ENCODE data around the gene RPL7L1.

The RPL7L1 gene

GRCh38 chr6:42928986-42929820, 49.8 kb downstream of the RPL7L1 start, which contains the start of gene CNPY3:
CNPY3 (plus strand) TSS chr6:42929480; CDS start chr6:42929571, 91 bp downstream.
- peak; percentile 87 for DNase-seq (ENCODE audit: extremely low read depth in 1 of 2, low read depth in 1 of 2)

DNA sequence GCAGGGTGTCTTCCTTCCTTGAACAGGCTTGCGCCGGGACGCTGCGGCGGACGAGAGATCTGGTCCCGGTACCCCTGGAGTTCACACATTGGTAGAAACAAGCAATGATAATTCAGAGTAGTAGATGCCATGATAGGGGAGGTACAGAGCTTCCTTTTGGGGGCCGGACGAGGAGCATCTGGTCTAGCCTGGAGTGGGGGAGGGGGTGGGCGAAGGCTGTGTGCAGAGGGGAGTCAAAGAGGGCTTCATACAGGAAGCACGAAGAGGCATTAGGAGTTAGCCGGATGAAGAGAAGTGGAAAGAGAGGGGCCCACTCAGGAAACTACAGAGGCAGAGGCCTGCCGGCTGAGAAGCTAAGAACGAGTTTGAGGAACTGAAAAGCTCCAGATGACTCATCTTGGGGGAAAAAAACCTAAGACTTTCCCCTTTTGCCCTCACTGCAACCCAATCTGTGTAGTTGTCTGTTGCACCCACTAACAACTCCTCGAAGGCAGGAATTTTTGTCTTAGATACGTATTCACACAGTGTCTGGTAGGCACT, 50.5 kb downstream of the RPL7L1 start:
- DNase-seq (ENCODE audit: extremely low read depth in 1 of 2, low read depth in 1 of 2): peak; percentile 7 to 12

- DNase-seq (ENCODE audit: extremely low read depth in 1 of 2, low read depth in 1 of 2): no peak
Observed at GRCh38 chr6:42932412-42932811, 53.0 kb downstream of the RPL7L1 start.

GRCh38 chr6:42933205-42933604, 53.8 kb downstream of the RPL7L1 start:
- DNase-seq (ENCODE audit: extremely low read depth in 1 of 2, low read depth in 1 of 2): no peak

- DNase-seq (ENCODE audit: extremely low read depth in 1 of 2, low read depth in 1 of 2): no peak
Observed at GRCh38 chr6:42935322-42935721, 55.9 kb downstream of the RPL7L1 start.

DNA sequence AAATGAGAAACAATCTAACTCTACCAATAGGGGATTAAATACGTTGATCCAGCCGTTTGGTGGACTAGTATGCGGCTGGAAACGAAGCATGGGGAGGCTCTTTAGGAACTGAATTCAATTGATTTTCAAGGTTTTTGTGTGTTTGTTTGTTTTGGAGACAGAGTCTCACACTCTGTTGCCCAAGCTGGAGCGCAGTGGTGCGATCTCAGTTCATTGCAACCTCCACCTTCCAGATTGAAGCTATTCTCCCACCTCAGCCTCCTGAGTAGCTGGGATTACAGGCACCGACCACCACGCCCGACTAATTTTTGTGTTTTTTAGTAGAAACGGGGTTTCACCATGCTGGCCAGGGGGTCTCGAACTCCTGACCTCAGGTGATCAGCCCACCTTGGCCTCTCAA, 57.0 kb downstream of the RPL7L1 start:
- DNase-seq (ENCODE audit: extremely low read depth in 1 of 2, low read depth in 1 of 2): no peak

DNA sequence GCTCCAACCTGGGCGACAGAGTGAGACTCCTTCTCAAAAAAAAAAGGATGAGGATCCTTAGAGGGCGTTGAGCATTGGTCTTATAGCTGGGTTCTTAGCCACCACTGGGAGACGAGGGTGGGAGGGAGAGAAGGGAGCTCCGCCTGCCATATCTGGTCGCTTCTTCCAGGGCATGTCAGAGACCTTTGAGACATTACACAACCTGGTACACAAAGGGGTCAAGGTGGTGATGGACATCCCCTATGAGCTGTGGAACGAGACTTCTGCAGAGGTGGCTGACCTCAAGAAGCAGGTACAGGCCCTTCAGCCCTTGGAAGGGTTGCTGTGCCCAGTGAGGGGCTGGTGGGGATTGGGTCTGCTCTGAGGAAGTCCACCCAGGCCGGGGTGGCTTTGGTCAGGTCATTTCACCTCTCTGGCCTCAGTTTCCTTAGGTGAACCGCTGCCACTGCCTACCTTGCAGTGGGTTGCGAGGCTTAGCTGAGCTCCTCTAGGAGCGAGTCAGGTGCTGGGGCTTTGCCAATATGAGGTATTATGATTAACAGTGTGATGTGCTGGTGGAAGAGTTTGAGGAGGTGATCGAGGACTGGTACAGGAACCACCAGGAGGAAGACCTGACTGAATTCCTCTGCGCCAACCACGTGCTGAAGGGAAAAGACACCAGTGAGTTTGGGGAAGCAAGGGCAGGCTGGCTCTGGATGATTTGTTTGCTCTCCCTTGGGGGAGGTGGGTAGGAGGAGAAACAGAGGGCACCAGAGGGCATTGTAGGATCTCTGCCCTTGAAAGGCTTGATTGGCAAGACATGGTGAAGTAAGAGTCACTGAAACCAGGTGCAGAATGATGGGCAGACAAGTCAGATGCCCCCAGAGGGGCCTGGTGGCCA, 58.4 kb downstream of the RPL7L1 start:
- DNase-seq (ENCODE audit: extremely low read depth in 1 of 2, low read depth in 1 of 2): no peak

DNA sequence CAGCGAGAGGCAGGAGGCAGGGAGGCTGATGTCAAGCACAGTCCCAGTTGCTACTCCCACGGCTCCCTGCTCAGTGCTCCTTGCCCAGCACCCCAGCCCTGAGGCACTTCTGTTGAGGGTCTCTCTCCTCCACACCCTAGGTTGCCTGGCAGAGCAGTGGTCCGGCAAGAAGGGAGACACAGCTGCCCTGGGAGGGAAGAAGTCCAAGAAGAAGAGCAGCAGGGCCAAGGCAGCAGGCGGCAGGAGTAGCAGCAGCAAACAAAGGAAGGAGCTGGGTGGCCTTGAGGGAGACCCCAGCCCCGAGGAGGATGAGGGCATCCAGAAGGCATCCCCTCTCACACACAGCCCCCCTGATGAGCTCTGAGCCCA, 59.0 kb downstream of the RPL7L1 start:
- no peak for DNase-seq (ENCODE audit: extremely low read depth in 1 of 2, low read depth in 1 of 2)

DNA sequence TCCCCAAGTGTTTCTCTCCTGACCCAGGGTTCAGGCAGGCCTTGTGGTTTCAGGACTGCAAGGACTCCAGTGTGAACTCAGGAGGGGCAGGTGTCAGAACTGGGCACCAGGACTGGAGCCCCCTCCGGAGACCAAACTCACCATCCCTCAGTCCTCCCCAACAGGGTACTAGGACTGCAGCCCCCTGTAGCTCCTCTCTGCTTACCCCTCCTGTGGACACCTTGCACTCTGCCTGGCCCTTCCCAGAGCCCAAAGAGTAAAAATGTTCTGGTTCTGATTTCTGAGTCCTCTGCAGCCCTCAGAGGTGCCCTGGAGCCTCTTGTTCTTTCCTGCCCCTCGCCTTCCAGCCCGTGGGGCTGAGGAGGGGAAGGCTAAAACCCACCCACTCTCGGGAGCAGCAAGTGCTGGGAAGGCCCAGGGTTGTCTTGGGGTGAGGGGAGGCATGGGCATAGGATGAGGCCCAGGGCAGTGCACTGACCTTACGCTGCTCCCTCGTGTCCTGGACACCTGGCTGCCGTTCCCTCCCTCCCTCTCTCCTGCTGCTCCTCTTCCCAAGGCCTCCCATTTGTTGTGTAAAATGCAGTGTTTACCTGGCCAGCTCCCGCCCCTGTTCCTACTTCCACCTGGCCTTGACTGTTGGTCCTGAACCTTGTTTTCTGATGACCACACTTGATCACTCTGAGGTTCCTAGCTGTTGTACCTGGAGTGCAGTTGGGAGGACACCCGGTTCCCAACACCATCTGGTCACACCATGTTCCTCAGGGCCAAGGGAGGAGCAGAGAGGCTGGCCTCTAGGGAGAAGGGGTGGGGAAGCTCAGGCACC, 59.8 kb downstream of the RPL7L1 start:
- DNase-seq (ENCODE audit: extremely low read depth in 1 of 2, low read depth in 1 of 2): no peak

Measured in activated CD8-positive, alpha-beta memory T cell treated with anti-CD3 and anti-CD28 coated beads for 1 hour (primary cell).